GM19463 (cell line): ENCODE results near the gene IFI16.
"Not testable (repeated sequence)": the region's sequence is repeated elsewhere in the genome, so short reads cannot be mapped to it uniquely, and the experiment has no call there.

Experiments
- ATAC-seq: cut with Tn5 transposase; IDR thresholded peaks from one replicate; pipeline ENCODE4 v1.9.1; 2021; ENCODE audit warnings: mild to moderate bottlenecking, moderate library complexity; ENCODE audit not compliant: unreplicated experiment

Gene IFI16

GRCh38 chr1:159006210-159006807, 3.4 kb upstream of the IFI16 start:
- ATAC-seq, result not testable (repeated sequence)

- no peak for ATAC-seq
Measured at GRCh38 chr1:159007726-159008125, 2.0 kb upstream of the IFI16 start.

GRCh38 chr1:159008744-159009188, 941 bp upstream of the IFI16 start:
- ATAC-seq, result peak; percentile 74

- ATAC-seq, result no peak
Measured at GRCh38 chr1:159009287-159009686, 420 bp upstream of the IFI16 start.

- ATAC-seq, result no peak
Measured at GRCh38 chr1:159010391-159010790, 684 bp downstream of the IFI16 start.

- ATAC-seq, result not testable (repeated sequence)
Measured at GRCh38 chr1:159011001-159011400, 1.3 kb downstream of the IFI16 start.

- no peak for ATAC-seq
Measured at GRCh38 chr1:159011751-159012150, 2.0 kb downstream of the IFI16 start.

GRCh38 chr1:159012495-159012894, 2.8 kb downstream of the IFI16 start:
- peak; percentile 26 for ATAC-seq

GRCh38 chr1:159014003-159014571, 4.4 kb downstream of the IFI16 start:
- no peak for ATAC-seq

- ATAC-seq, result no peak
Measured at GRCh38 chr1:159014851-159015250, 5.1 kb downstream of the IFI16 start.

GRCh38 chr1:159015440-159015909, 5.8 kb downstream of the IFI16 start:
- peak; percentile 91 for ATAC-seq

- no peak for ATAC-seq
Measured at GRCh38 chr1:159023723-159024122, 14.0 kb downstream of the IFI16 start.

- no peak for ATAC-seq
Measured at GRCh38 chr1:159025043-159025442, 15.3 kb downstream of the IFI16 start.

- ATAC-seq, result not testable (repeated sequence)
Measured at GRCh38 chr1:159026841-159027240, 17.1 kb downstream of the IFI16 start.

GRCh38 chr1:159030311-159030710, 20.6 kb downstream of the IFI16 start:
- ATAC-seq, result no peak

- no peak for ATAC-seq
Measured at GRCh38 chr1:159030877-159031447, 21.3 kb downstream of the IFI16 start.

- ATAC-seq, result no peak
Measured at GRCh38 chr1:159040206-159040605, 30.5 kb downstream of the IFI16 start.

- no peak for ATAC-seq
Measured at GRCh38 chr1:159040893-159041724, 31.4 kb downstream of the IFI16 start.

- not testable (repeated sequence) for ATAC-seq
Measured at GRCh38 chr1:159046486-159046885, 36.8 kb downstream of the IFI16 start.

GRCh38 chr1:159051436-159051835, 41.7 kb downstream of the IFI16 start:
- ATAC-seq, result no peak

GRCh38 chr1:159054427-159054826, 44.7 kb downstream of the IFI16 start:
- no peak for ATAC-seq
